DLD1 (cell line): ENCODE results near the gene MACROD2.
"Not testable (repeated sequence)": the region's sequence is repeated elsewhere in the genome, so short reads cannot be mapped to it uniquely, and the experiment has no call there.

Source experiments
- in situ Hi-C: cut with HindIII; loops from 2 replicates; pipeline ENCODE4 v1.10.0; 2017; ENCODE audit warnings: low sequenced_read_pairs

MACROD2 gene

GRCh38 chr20:13995086-13995665 lies at the start of gene MACROD2:
TSS of gene MACROD2 (plus strand) at chr20:13995516.
- in situ Hi-C loops, result no loop called here

GRCh38 chr20:13947719-13948118 lies 47.6 kb upstream of the MACROD2 start:
- in situ Hi-C loops, result no loop called here

- in situ Hi-C loops, result no loop called here
These were observed 42.1 kb upstream of the MACROD2 start for GRCh38 chr20:13953227-13953626.

- in situ Hi-C loops, result no loop called here
These were observed 35.2 kb upstream of the MACROD2 start for GRCh38 chr20:13960119-13960518.

- in situ Hi-C loops, result no loop called here
These were observed 34.8 kb upstream of the MACROD2 start for GRCh38 chr20:13960525-13960924.

GRCh38 chr20:13984211-13984610 lies 11.1 kb upstream of the MACROD2 start:
- in situ Hi-C loops, result no loop called here

GRCh38 chr20:13990465-13990864 lies 4.9 kb upstream of the MACROD2 start, which contains the start of gene SEL1L2:
TSS of gene SEL1L2 (minus strand) at chr20:13990614. CDS start at chr20:13990534, 80 bp downstream.
- in situ Hi-C loops, result no loop called here

- in situ Hi-C loops, result no loop called here
These were observed 4.0 kb upstream of the MACROD2 start for GRCh38 chr20:13991311-13991710.

GRCh38 chr20:13991955-13992354 lies 3.4 kb upstream of the MACROD2 start:
- in situ Hi-C loops, result not testable (repeated sequence)

- in situ Hi-C loops, result no loop called here
These were observed 525 bp downstream of the MACROD2 start for GRCh38 chr20:13995841-13996240.

- in situ Hi-C loops, result no loop called here
These were observed 949 bp downstream of the MACROD2 start for GRCh38 chr20:13996265-13996664.

- in situ Hi-C loops, result no loop called here
These were observed 5.6 kb downstream of the MACROD2 start for GRCh38 chr20:14000917-14001316.

- in situ Hi-C loops, result no loop called here
These were observed 10.7 kb downstream of the MACROD2 start for GRCh38 chr20:14005996-14006395.

GRCh38 chr20:14009208-14009607 lies 13.9 kb downstream of the MACROD2 start:
- in situ Hi-C loops, result no loop called here

GRCh38 chr20:14012671-14013070 lies 17.4 kb downstream of the MACROD2 start:
- in situ Hi-C loops, result no loop called here

GRCh38 chr20:14030991-14031390 lies 35.7 kb downstream of the MACROD2 start:
- in situ Hi-C loops, result no loop called here

- in situ Hi-C loops, result no loop called here
These were observed 38.0 kb downstream of the MACROD2 start for GRCh38 chr20:14033310-14033709.

GRCh38 chr20:14036567-14036966 lies 41.3 kb downstream of the MACROD2 start:
- in situ Hi-C loops, result no loop called here

GRCh38 chr20:14044712-14045276 lies 49.5 kb downstream of the MACROD2 start:
- in situ Hi-C loops, result not testable (repeated sequence)

GRCh38 chr20:14046534-14046933 lies 51.2 kb downstream of the MACROD2 start:
- in situ Hi-C loops, result no loop called here

GRCh38 chr20:14049111-14049510 lies 53.8 kb downstream of the MACROD2 start:
- in situ Hi-C loops, result no loop called here

GRCh38 chr20:14051454-14051853 lies 56.1 kb downstream of the MACROD2 start:
- in situ Hi-C loops, result no loop called here
